HUDEP-2 (cell line): ENCODE data around the gene THRB.

ENCODE experiments used
- DNase-seq, 76 experiments: peaks; one replicate each; lab custom pipeline; 2025; ENCODE audit not compliant: unreplicated experiment in 76 of 76; lab: John Stamatoyannopoulos, UW

Gene THRB

GRCh38 chr3:24242012-24242698 is 252.5 kb downstream of the THRB start:
- DNase-seq: no peak

GRCh38 chr3:24240306-24240705 is 254.3 kb downstream of the THRB start:
- no peak for DNase-seq

GRCh38 chr3:24237971-24238706 is 256.5 kb downstream of the THRB start:
- DNase-seq: peak in 61 of 76 experiments; percentile 1 to 79 (median 43)

DNA sequence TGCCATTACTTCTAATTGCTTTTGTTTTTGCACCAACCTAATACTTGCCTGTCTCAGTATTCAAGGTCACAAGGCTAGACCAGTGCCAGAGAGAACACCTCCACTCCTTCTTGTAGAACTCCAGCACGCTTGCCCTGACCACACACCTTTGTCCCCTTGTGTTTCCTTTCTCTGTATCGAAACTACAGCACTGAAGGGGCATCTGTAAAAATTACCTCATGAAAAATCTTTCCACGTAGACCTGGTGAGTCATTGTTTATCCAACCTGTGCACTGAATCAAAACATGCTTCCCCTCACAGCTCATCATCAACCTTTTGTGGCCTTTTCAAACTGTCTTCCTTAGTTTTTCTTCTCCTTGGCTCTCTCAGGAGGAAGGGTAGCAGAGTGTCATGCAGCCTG is 259.5 kb downstream of the THRB start:
- no peak for DNase-seq

DNA sequence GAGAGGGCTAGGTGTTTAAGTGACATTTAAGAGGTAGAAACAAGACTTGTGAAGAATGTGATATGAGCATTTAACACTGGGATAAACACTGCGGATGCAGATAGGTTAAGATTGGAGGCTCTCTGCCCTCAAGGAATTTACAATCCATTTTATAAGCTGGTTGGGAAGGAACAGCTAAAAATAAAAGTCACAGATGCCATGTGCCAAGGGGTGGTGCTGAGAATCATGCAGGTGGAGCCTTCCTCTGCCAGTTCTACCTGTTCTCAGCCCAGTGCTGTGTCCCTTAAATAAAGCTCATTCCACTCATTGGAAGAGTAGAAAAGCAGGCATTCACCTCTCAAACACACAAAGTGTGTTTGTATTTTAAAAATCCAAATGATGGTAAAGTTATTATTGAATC is 261.9 kb downstream of the THRB start:
- DNase-seq: no peak

GRCh38 chr3:24229468-24230221 is 265.0 kb downstream of the THRB start:
- DNase-seq: no peak

DNA sequence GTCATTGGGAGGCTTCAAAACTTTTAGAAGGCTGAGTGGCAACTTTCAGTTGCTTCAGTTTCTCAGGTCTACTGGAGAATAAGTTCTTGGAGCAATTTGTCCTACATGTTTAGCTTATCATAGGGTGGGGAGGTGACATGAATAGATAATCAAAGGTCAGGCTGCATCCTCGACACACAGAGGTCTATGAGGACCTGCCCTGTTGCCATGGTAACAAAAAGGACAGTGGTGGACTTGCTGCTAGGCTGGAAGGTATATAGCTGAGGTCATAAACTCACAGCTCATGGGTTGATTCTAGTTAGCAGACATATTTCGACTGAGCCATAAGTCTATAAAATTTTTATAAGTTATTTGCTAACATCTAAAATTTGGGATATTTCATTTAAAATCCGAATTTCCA is 267.0 kb downstream of the THRB start:
- no peak for DNase-seq

GRCh38 chr3:24226397-24226796 is 268.3 kb downstream of the THRB start:
- DNase-seq: no peak

GRCh38 chr3:24225385-24225950 is 269.2 kb downstream of the THRB start:
- no peak for DNase-seq

- no peak for DNase-seq
Measured at GRCh38 chr3:24224666-24225384, 269.8 kb downstream of the THRB start.

DNA sequence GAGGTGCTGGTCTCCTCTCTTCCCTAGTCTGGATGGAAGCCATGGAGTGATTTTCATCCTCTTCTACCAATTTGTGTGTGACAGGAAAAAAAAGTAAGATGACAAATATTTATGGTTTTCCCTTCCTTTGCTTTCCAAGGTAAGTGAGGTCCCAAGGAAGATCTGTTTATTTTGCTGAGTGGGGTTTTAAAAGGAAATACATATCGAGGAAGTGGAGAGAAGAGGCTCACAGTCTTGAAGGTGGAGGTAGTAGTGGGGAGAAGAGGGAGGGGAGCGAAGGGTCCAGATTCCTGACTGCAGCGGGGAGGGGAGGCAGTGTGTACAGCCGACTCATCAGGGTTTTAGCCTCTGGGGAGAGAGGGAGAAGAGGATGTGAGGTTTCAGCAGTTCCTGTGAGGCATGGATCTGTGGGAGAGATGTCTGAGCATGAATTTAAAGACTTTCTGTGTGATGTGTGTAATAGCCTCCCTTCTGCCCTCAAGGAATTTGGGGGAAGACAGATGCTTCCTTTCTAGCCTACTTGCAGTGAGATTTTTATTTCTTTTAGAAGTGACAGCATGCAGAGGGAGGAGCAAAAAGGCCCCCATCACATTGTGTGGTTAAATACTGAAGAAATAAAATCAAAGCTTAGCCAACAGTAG is 272.4 kb downstream of the THRB start:
- no peak for DNase-seq

DNA sequence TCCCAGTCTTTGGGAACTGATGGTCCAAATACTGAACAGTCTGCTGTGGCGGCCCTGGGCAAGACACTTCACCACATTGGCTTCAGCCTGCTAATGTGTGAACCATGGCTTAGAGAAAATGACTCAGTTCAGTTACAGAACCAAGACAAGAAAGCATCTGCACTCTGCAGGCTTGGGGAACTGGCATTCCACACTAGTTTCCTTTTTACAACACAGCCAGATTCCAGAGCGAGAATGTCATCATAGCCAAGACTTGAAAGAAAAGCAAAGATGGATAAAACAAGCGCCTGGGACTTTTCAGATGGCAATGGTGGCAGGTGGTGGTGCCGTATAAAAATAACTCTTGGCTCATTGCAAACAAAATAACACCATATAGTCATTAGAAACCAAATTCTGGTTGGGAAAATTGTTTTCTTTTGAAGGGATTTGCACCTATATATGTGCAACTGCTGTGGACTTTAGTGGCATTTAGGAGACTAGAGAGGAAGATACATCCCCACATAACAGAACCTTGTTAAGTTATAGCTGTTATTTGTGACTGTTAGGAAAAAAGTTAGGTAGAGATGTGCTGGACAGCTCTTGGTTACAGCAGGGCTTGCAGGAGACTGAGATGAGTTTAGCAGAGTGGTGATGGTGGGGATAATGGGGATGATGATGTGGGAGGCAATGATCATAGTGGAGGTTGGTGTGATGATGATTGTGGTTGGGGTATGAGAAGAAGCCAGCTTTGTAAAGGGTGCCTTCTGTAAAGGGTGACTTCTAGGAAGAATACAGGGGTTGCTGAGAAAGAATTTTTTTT is 273.6 kb downstream of the THRB start:
- DNase-seq: no peak

- DNase-seq: no peak
Measured at GRCh38 chr3:24215502-24215901, 279.1 kb downstream of the THRB start.

DNA sequence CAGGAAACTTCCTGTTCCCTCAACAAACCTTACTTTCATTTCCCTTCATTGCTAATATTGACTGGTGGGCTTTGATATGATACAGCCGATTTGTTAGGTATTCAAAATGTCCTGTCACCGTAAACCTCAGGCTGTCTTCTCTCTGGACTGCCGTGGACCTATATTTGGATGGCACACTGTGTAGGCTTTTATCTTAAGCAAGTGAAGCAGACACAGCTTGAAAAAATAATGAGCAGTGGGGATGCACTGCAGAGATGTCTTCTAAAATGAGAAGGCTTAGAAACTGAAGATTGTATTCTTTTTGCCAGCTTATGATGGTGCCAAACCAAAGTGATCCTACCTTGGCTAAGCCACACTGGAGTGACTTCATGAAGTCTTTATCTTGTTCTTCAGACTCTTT is 283.3 kb downstream of the THRB start:
- no peak for DNase-seq

DNA sequence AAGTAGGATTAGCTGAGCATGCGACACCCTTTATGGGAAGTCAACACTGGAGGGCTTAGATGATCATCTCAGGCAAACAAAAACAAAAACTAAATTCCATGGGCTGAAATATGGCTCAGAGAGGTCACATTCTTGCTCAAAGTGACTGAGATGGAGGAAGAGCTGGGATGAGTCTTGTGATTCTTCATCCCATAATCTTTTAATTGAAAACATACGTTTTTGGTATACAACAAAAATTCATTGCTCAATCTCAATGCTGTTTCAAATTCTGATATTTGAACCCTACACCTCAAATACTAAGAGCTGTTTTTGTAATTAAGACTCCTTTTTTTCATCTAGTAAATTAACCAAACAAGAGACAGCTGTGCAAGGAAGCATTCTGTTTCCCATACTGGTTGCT is 292.6 kb downstream of the THRB start:
- DNase-seq: no peak

DNA sequence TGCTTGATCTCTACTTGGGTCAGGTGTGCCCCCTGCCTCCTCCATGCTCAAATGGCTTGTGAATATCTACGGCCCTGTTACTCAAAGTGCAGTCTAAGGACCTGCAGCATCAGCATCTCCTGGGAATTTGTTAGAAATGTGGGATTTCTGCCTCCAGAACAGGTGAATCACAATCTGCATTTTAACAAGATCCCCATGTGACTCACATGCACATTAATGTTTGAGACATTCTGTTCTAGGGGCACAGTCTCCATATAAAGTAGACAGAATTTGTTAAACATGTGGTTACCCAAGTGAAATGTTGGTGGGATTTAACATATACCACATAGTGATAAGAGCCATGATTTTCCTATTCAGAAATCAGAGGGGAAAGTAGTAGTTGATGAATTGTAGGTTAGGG is 293.3 kb downstream of the THRB start:
- no peak for DNase-seq

DNA sequence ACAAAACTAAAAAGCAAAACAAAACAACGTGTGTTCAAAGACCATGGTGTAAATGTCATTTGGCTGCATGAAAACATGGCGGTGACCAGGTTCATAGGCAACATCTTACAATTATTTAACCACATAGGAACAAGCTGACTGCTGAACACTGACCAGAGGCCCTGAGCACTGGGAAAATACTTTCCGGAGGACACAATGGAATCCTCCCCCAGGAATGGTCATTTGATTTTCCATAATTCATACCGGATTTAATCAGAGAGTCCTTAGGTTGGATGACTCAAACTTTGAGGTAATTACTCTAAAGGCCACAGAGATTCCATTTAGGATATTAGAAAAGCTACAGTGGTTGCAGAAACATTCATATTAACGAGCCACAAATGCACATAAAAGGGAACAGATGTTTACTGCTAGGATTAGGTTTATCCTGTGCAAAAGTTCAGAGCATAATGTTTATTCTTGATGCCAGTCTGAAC is 294.8 kb downstream of the THRB start:
- DNase-seq: no peak

DNA sequence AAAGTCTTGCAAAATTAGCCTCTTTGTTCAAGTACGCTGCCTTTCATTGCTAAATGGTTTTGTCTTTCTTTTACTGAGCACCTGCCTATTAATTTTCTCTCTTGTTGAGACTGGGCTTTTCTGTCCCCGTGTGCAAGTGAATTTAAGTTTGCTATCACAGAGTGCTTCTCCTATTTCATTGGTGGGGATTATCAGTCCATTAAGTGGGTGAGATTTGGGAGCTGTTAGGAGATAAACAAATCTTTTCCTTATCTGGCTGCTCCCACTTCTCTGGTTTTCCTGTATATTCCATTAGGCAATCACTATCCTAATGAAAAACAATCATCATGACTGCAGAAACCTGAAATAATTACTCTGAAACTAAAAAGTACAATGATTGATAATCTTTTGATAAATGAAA is 295.4 kb downstream of the THRB start:
- no peak for DNase-seq

- no peak for DNase-seq
Measured at GRCh38 chr3:24198728-24199127, 295.9 kb downstream of the THRB start.
